Mesendoderm (in vitro differentiated cells): ENCODE data around the gene TRPV4.
"Not testable (repeated sequence)": the region's sequence is repeated elsewhere in the genome, so short reads cannot be mapped to it uniquely, and the experiment has no call there.

Experiments used
- DNase-seq: peaks from one replicate; pipeline ENCODE4 v3.0.0; 2013
- H2AK5ac ChIP-seq: 2 replicates; pipeline ENCODE4 v1.6.1; 2013; ENCODE audit warnings: low read length, inconsistent platforms
- H2BK120ac ChIP-seq: 2 replicates; pipeline ENCODE4 v1.6.1; 2013; ENCODE audit warnings: low read depth, mild to moderate bottlenecking, low read length, moderate library complexity, mixed read lengths
- H2BK15ac ChIP-seq: replicated peaks from 2 replicates; pipeline ENCODE4 v1.6.1; 2013; ENCODE audit warnings: low read depth, mild to moderate bottlenecking, moderate library complexity
- H2BK5ac ChIP-seq: 2 replicates; pipeline ENCODE4 v1.6.1; 2013; ENCODE audit warnings: low read length, inconsistent platforms
- H3K18ac ChIP-seq: 2 replicates; pipeline ENCODE4 v1.6.1; 2013; ENCODE audit warnings: mild to moderate bottlenecking, low read length, mixed read lengths
- H3K23ac ChIP-seq: one replicate; pipeline ENCODE4 v1.6.1; 2013; ENCODE audit warnings: low read length
- H3K27ac ChIP-seq: 2 replicates; pipeline ENCODE4 v1.5.1; 2013; ENCODE audit warnings: low read depth, mild to moderate bottlenecking, inconsistent platforms, low read length, moderate library complexity
- H3K27me3 ChIP-seq: 2 replicates; pipeline ENCODE4 v1.6.1; 2013; ENCODE audit warnings: low read length, control low read depth, mild to moderate bottlenecking, inconsistent platforms; ENCODE audit not compliant: insufficient read depth, poor library complexity
- H3K36me3 ChIP-seq: 2 replicates; pipeline ENCODE4 v1.6.1; 2013; ENCODE audit warnings: low read length, inconsistent platforms; ENCODE audit not compliant: control insufficient read depth, insufficient read depth
- H3K4ac ChIP-seq: one replicate; pipeline ENCODE4 v1.6.1; 2013; ENCODE audit warnings: low read depth, mild to moderate bottlenecking, low read length, moderate library complexity
- H3K4me1 ChIP-seq: 2 replicates; pipeline ENCODE4 v1.6.1; 2013; ENCODE audit warnings: low read depth, low read length, inconsistent platforms; ENCODE audit not compliant: control insufficient read depth
- H3K4me2 ChIP-seq: 2 replicates; pipeline ENCODE4 v1.6.1; 2013; ENCODE audit warnings: low read length
- H3K4me3 ChIP-seq: 2 replicates; pipeline ENCODE4 v1.5.1; 2013; ENCODE audit warnings: mild to moderate bottlenecking, low read length
- H3K56ac ChIP-seq: one replicate; pipeline ENCODE4 v1.6.1; 2013; ENCODE audit warnings: low read length
- H3K79me1 ChIP-seq: 2 replicates; pipeline ENCODE4 v1.6.1; 2013; ENCODE audit warnings: low read length, inconsistent platforms
- H3K79me2 ChIP-seq: 2 replicates; pipeline ENCODE4 v1.6.1; 2013; ENCODE audit warnings: mild to moderate bottlenecking, low read length; ENCODE audit not compliant: control insufficient read depth, insufficient read depth
- H3K9ac ChIP-seq: 2 replicates; pipeline ENCODE4 v1.6.1; 2013; ENCODE audit warnings: low read length, inconsistent platforms
- H4K5ac ChIP-seq: one replicate; pipeline ENCODE4 v1.6.1; 2013; ENCODE audit warnings: low read length
- H4K8ac ChIP-seq: one replicate; pipeline ENCODE4 v1.6.1; 2013; ENCODE audit warnings: low read depth, mild to moderate bottlenecking, control low read depth, low read length, moderate library complexity
- WGBS: extraction: QIAGEN DNeasy Blood & Tissue Kit; methylation state at CpG from one replicate; pipeline ENCODE4 v1.1.7; 2013; ENCODE audit warnings: low lambda C conversion rate, missing lambda C conversion rate; ENCODE audit not compliant: insufficient coverage; ENCODE audit errors: extremely low coverage; 5-methylcytosine and 5-hydroxymethylcytosine counted together

The TRPV4 gene

GRCh38 chr12:109857715-109858114, 24.5 kb upstream of the TRPV4 start:
- H3K27ac ChIP-seq: no peak overlapping the region
- H3K27me3 ChIP-seq: no peaks in the 10 kb centered on the region
- H3K9ac ChIP-seq: no peak overlapping the region
- no peak overlapping the region for H3K4me3 ChIP-seq
- WGBS: no CpG with 5 or more reads among the region's 6 CpGs
- H3K79me1 ChIP-seq: no peaks in the 10 kb centered on the region
- no peak overlapping the region for H2BK120ac ChIP-seq
- no peaks in the 10 kb centered on the region for H3K79me2 ChIP-seq
- H3K18ac ChIP-seq: no peak overlapping the region
- H4K8ac ChIP-seq: no peak overlapping the region
- no peak overlapping the region for H4K5ac ChIP-seq
- H2BK15ac ChIP-seq: no peak overlapping the region
- no peak overlapping the region for H3K23ac ChIP-seq
- no peak overlapping the region for H2BK5ac ChIP-seq
- no peak overlapping the region for H3K4ac ChIP-seq
- no peak overlapping the region for H2AK5ac ChIP-seq
- H3K4me1 ChIP-seq: no peaks in the 10 kb centered on the region
- no peak overlapping the region for H3K4me2 ChIP-seq
- no peak for DNase-seq
- H3K36me3 ChIP-seq: peaks cover 4% of the 10 kb centered on the region
- H3K56ac ChIP-seq: no peak overlapping the region

GRCh38 chr12:109855377-109855776, 22.2 kb upstream of the TRPV4 start:
- peaks cover 4% of the 10 kb centered on the region for H3K36me3 ChIP-seq
- H2BK5ac ChIP-seq: no peak overlapping the region
- no peaks in the 10 kb centered on the region for H3K79me2 ChIP-seq
- no peak overlapping the region for H2BK120ac ChIP-seq
- no peak overlapping the region for H3K56ac ChIP-seq
- no peak overlapping the region for H4K8ac ChIP-seq
- H3K4me1 ChIP-seq: no peaks in the 10 kb centered on the region
- no peak overlapping the region for H2BK15ac ChIP-seq
- no peak overlapping the region for H3K4me3 ChIP-seq
- no peak overlapping the region for H3K9ac ChIP-seq
- DNase-seq: no peak
- H3K27me3 ChIP-seq: no peaks in the 10 kb centered on the region
- no peak overlapping the region for H4K5ac ChIP-seq
- no peaks in the 10 kb centered on the region for H3K79me1 ChIP-seq
- H3K23ac ChIP-seq: no peak overlapping the region
- no CpG with 5 or more reads among the region's 14 CpGs for WGBS
- H3K4ac ChIP-seq: no peak overlapping the region
- H3K18ac ChIP-seq: no peak overlapping the region
- H3K27ac ChIP-seq: no peak overlapping the region
- H3K4me2 ChIP-seq: no peak overlapping the region
- H2AK5ac ChIP-seq: no peak overlapping the region

- H3K9ac ChIP-seq, H3K27ac ChIP-seq, H4K5ac ChIP-seq, H3K4me2 ChIP-seq, H2BK15ac ChIP-seq, H3K79me2 ChIP-seq, H3K27me3 ChIP-seq, H2AK5ac ChIP-seq, H3K4ac ChIP-seq, H2BK120ac ChIP-seq, H4K8ac ChIP-seq, H3K4me1 ChIP-seq, H3K79me1 ChIP-seq, H3K56ac ChIP-seq, H3K23ac ChIP-seq, H3K18ac ChIP-seq, H2BK5ac ChIP-seq, DNase-seq, H3K36me3 ChIP-seq, H3K4me3 ChIP-seq: not testable (repeated sequence)
- no CpG with 5 or more reads among the region's 6 CpGs for WGBS
Measured at GRCh38 chr12:109850518-109850917, 17.3 kb upstream of the TRPV4 start.

- Histone ChIP-seq H3K23ac (no peak overlapping the region), H3K27me3 (no peaks in the 10 kb centered on the region), H3K56ac (no peak overlapping the region), H3K9ac (no peak overlapping the region), H2BK15ac (no peak overlapping the region), H3K4me3 (no peak overlapping the region), H3K27ac (no peak overlapping the region), H3K4ac (no peak overlapping the region), H3K79me2 (no peaks in the 10 kb centered on the region), H2BK5ac (no peak overlapping the region), H4K5ac (no peak overlapping the region), H2AK5ac (no peak overlapping the region), H3K4me2 (no peak overlapping the region), H3K36me3 (no peaks in the 10 kb centered on the region), H3K18ac (no peak overlapping the region), H3K79me1 (no peaks in the 10 kb centered on the region), H4K8ac (no peak overlapping the region), H2BK120ac (no peak overlapping the region), H3K4me1 (no peaks in the 10 kb centered on the region)
- DNase-seq: no peak
- WGBS: no CpG with 5 or more reads among the region's 7 CpGs
Measured at GRCh38 chr12:109847142-109847735, 14.0 kb upstream of the TRPV4 start.

- Histone ChIP-seq H3K56ac (no peak overlapping the region), H3K79me1 (no peaks in the 10 kb centered on the region), H3K27me3 (no peaks in the 10 kb centered on the region), H3K4me1 (no peaks in the 10 kb centered on the region), H3K9ac (no peak overlapping the region), H2BK120ac (no peak overlapping the region), H3K36me3 (no peaks in the 10 kb centered on the region), H3K79me2 (no peaks in the 10 kb centered on the region), H2AK5ac (no peak overlapping the region), H3K4me2 (no peak overlapping the region), H3K23ac (no peak overlapping the region), H2BK5ac (no peak overlapping the region), H3K4ac (no peak overlapping the region), H3K27ac (no peak overlapping the region), H2BK15ac (no peak overlapping the region), H3K18ac (no peak overlapping the region), H3K4me3 (no peak overlapping the region), H4K8ac (no peak overlapping the region), H4K5ac (no peak overlapping the region)
- no peak for DNase-seq
- no CpG with 5 or more reads among the region's 7 CpGs for WGBS
Measured at GRCh38 chr12:109845824-109846205, 12.6 kb upstream of the TRPV4 start.
